PC-3 (cell line): Measurements from ENCODE around the gene NT5DC1. TPM values are rescaled to one million over a fixed set of nuclear protein-coding genes. Genes with fewer than 3 reads are reported as not detected.

Experiments
- ATAC-seq: fragments of 200-7000 bp; cut with Tn5 transposase; 2 replicates; pipeline ENCODE4 v1.9.1; 2020; ENCODE audit warnings: mild to moderate bottlenecking, moderate library complexity
- BruUV-seq: library from RNA; stranded (reverse); fragments of 400-500 nt; replicated peaks from 2 replicates; lab custom pipeline; 2021; lab: Mats Ljungman, UMichigan
- CTCF ChIA-PET: fragments of 300-600 bp; sonication (Branson Sonifier 250); formaldehyde crosslinking; loops from one replicate; lab custom pipeline; 2022; ENCODE audit warnings: antibody characterized with exemption; lab: Charles Lee
- POLR2A ChIA-PET: fragments of 300-600 bp; sonication (Branson Sonifier 250); formaldehyde crosslinking; loops from one replicate; lab custom pipeline; 2022; ENCODE audit warnings: antibody characterized with exemption; ENCODE audit not compliant: unreplicated experiment; lab: Charles Lee
- DNase-seq: peaks from one replicate; pipeline ENCODE4 v3.0.0-alpha.2; 2015
- H2AFZ ChIP-seq: fragments of 300-600 bp; sonication (generic); 2 replicates; pipeline ENCODE4 v1.6.0; 2016; ENCODE audit warnings: antibody characterized with exemption, low read length
- H3F3A ChIP-seq: fragments of 300-600 bp; sonication (generic); one replicate; pipeline ENCODE4 v1.6.0; 2017; ENCODE audit warnings: antibody characterized with exemption, low read length, control low read depth, mild to moderate bottlenecking; ENCODE audit not compliant: unreplicated experiment
- H3K27ac ChIP-seq: fragments of 300-600 bp; sonication (generic); 2 replicates; pipeline ENCODE4 v1.5.1; 2016; ENCODE audit warnings: mild to moderate bottlenecking, low read length
- H3K27me3 ChIP-seq: fragments of 300-600 bp; sonication (generic); 2 replicates; pipeline ENCODE4 v1.6.1; 2016; ENCODE audit warnings: low read length, mixed read lengths
- H3K36me3 ChIP-seq: fragments of 300-600 bp; sonication (generic); 2 replicates; pipeline ENCODE4 v1.6.1; 2016; ENCODE audit warnings: low read depth, mixed run types, low read length, mixed read lengths
- H3K4me1 ChIP-seq: fragments of 300-600 bp; sonication (generic); 2 replicates; pipeline ENCODE4 v1.5.1; 2016; ENCODE audit warnings: low read length; ENCODE audit not compliant: insufficient read depth
- H3K4me2 ChIP-seq: fragments of 300-600 bp; sonication (generic); 2 replicates; pipeline ENCODE4 v1.6.0; 2016; ENCODE audit warnings: low read length
- H3K4me3 ChIP-seq: fragments of 300-600 bp; sonication (generic); 2 replicates; pipeline ENCODE4 v1.5.1; 2016; ENCODE audit warnings: mild to moderate bottlenecking, low read length, mixed read lengths
- H3K79me2 ChIP-seq: fragments of 300-600 bp; sonication (generic); 2 replicates; pipeline ENCODE4 v1.6.1; 2017; ENCODE audit warnings: low read length, mixed read lengths
- H3K9ac ChIP-seq: fragments of 300-600 bp; sonication (generic); 2 replicates; pipeline ENCODE4 v1.6.0; 2016; ENCODE audit warnings: mild to moderate bottlenecking, low read length
- H3K9me2 ChIP-seq: fragments of 300-600 bp; sonication (generic); replicated peaks from 2 replicates; pipeline ENCODE4 v1.6.1; 2016; ENCODE audit warnings: mixed run types, low read length, mixed read lengths
- H3K9me3 ChIP-seq: fragments of 300-600 bp; sonication (generic); 2 replicates; pipeline ENCODE4 v1.6.1; 2016; ENCODE audit warnings: low read length, mixed read lengths
- H4K20me1 ChIP-seq: fragments of 300-600 bp; sonication (generic); 2 replicates; pipeline ENCODE4 v1.6.1; 2016; ENCODE audit warnings: low read length, mixed read lengths
- EZH2 ChIP-seq: fragments of 300-600 bp; sonication (generic); IDR thresholded peaks from one replicate; pipeline ENCODE4 v1.6.1; 2017; ENCODE audit warnings: antibody characterized with exemption, mild to moderate bottlenecking, low read length; ENCODE audit not compliant: unreplicated experiment
- EZH2phosphoT487 ChIP-seq: fragments of 300-600 bp; sonication (generic); IDR thresholded peaks from 2 replicates; pipeline ENCODE4 v1.6.1; 2018; ENCODE audit warnings: mild to moderate bottlenecking, antibody characterized with exemption, low read length, borderline replicate concordance
- intact Hi-C: fragments of 100-400 bp; cut with micrococcal nuclease; formaldehyde crosslinking; loops from 2 replicates; pipeline ENCODE4 v1.9.0; 2023
- total RNA-seq: library from RNA; depleted of rRNA; stranded (reverse); fragments of >200 nt; gene quantifications from 2 replicates; pipeline ENCODE4 v1.2.3, GENCODE V29; 2014; rRNA removed
- TF ChIP-seq, protein P1 (sequence below): fragments of 300-600 bp; sonication (generic); conservative IDR thresholded peaks from 2 replicates; pipeline ENCODE4 v1.5.1; 2017; ENCODE audit warnings: antibody characterized with exemption, low read depth, mild to moderate bottlenecking, low read length

NT5DC1 gene
- total RNA-seq, 1 experiment from 2014 or later: 11.3 TPM

DNA sequence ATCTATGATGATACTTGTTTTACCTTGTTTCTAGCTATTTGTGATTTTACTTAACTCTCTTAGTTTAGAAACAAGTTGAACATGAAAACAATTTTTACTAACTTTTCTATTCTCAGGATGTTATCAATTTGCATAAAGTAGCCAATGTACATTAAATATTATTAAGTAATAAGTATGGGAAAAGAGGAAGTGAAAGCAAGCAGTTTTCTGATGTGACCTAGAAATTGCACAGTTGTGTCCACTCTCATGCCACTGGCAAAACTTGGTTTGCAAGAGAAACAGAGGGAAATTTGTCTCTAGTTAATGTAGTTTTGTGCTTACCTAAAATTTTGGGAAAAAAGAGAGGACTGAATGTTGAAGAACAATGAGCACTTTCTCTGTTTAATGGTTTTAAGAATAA, 198.3 kb downstream of the NT5DC1 start:
- Histone ChIP-seq H3K4me3 (no peak overlapping the region), H3K27ac (no peak overlapping the region), H3F3A (no peaks in the 10 kb centered on the region), H3K4me1 (no peaks in the 10 kb centered on the region), H4K20me1 (no peaks in the 10 kb centered on the region), H3K27me3 (no peaks in the 10 kb centered on the region), H3K9me2 (no peaks in the 10 kb centered on the region), H3K9ac (no peak overlapping the region), H3K36me3 (no peaks in the 10 kb centered on the region), H2AFZ (no peak overlapping the region), H3K9me3 (no peaks in the 10 kb centered on the region), H3K79me2 (no peaks in the 10 kb centered on the region), H3K4me2 (no peak overlapping the region)
- TF ChIP-seq EZH2phosphoT487 (no peak), EZH2 (no peak)
- TF ChIP-seq, protein P1, sequence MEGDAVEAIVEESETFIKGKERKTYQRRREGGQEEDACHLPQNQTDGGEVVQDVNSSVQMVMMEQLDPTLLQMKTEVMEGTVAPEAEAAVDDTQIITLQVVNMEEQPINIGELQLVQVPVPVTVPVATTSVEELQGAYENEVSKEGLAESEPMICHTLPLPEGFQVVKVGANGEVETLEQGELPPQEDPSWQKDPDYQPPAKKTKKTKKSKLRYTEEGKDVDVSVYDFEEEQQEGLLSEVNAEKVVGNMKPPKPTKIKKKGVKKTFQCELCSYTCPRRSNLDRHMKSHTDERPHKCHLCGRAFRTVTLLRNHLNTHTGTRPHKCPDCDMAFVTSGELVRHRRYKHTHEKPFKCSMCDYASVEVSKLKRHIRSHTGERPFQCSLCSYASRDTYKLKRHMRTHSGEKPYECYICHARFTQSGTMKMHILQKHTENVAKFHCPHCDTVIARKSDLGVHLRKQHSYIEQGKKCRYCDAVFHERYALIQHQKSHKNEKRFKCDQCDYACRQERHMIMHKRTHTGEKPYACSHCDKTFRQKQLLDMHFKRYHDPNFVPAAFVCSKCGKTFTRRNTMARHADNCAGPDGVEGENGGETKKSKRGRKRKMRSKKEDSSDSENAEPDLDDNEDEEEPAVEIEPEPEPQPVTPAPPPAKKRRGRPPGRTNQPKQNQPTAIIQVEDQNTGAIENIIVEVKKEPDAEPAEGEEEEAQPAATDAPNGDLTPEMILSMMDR: no peak
- POLR2A ChIA-PET: no interaction called here
- CTCF ChIA-PET: no interaction called here
- intact Hi-C loops: no loop called here
- DNase-seq (no peak), ATAC-seq (no peak)
- BruUV-seq: no TSS peak

Other genes starting within 250 kb of the NT5DC1 start
- gene FRK, start 40.0 kb upstream of the NT5DC1 start, total RNA-seq: 0.46 and 0.66 TPM in 2 replicates
- not detected in 2 replicates for gene COL10A1, start 25.3 kb downstream of the NT5DC1 start, total RNA-seq
- gene TSPYL4, start 153.2 kb downstream of the NT5DC1 start, total RNA-seq: 8.0 and 10.1 TPM in 2 replicates
- 35.1 and 38.8 TPM in 2 replicates for gene TSPYL1, start 179.1 kb downstream of the NT5DC1 start, total RNA-seq